ENCODE results near the gene TFCP2.

TFCP2 gene

GRCh38 chr12:51210690-51211395 is 37.9 kb upstream of the TFCP2 start:
- Histone ChIP-seq H3K27me3 (ENCODE audit: control insufficient read depth, insufficient read depth, low read length) (no peaks in the 10 kb centered on the region), H3K36me3 (ENCODE audit: control insufficient read depth, insufficient read depth, low read length) (no peaks in the 10 kb centered on the region), H3K9ac (no peak overlapping the region), H3K79me2 (no peaks in the 10 kb centered on the region), H3K4me2 (ENCODE audit: low read length) (no peak overlapping the region), H3K4me1 (no peaks in the 10 kb centered on the region), H3K27ac (no peak overlapping the region), H3K9me3 (ENCODE audit: control insufficient read depth, low read length) (no peaks in the 10 kb centered on the region), H2AFZ (no peak overlapping the region), H3K4me3 (ENCODE audit: low read depth, low read length) (no peak overlapping the region)
- TF ChIP-seq CTCF (IDR thresholded peaks at IDR 0.05), result no peak

- H3K9ac ChIP-seq, result no peak overlapping the region
- H3K4me2 ChIP-seq (ENCODE audit: low read length), result no peak overlapping the region
- no peak overlapping the region for H3K27ac ChIP-seq
- H3K4me3 ChIP-seq (ENCODE audit: low read depth, low read length), result no peak overlapping the region
- H3K27me3 ChIP-seq (ENCODE audit: control insufficient read depth, insufficient read depth, low read length), result no peaks in the 10 kb centered on the region
- no peaks in the 10 kb centered on the region for H3K9me3 ChIP-seq (ENCODE audit: control insufficient read depth, low read length)
- no peak for TF ChIP-seq CTCF (IDR thresholded peaks at IDR 0.05)
- no peaks in the 10 kb centered on the region for H3K79me2 ChIP-seq
- no peaks in the 10 kb centered on the region for H3K36me3 ChIP-seq (ENCODE audit: control insufficient read depth, insufficient read depth, low read length)
- no peak overlapping the region for H2AFZ ChIP-seq
- H3K4me1 ChIP-seq, result no peaks in the 10 kb centered on the region
Measured at GRCh38 chr12:51209259-51209658, 36.3 kb upstream of the TFCP2 start.

DNA sequence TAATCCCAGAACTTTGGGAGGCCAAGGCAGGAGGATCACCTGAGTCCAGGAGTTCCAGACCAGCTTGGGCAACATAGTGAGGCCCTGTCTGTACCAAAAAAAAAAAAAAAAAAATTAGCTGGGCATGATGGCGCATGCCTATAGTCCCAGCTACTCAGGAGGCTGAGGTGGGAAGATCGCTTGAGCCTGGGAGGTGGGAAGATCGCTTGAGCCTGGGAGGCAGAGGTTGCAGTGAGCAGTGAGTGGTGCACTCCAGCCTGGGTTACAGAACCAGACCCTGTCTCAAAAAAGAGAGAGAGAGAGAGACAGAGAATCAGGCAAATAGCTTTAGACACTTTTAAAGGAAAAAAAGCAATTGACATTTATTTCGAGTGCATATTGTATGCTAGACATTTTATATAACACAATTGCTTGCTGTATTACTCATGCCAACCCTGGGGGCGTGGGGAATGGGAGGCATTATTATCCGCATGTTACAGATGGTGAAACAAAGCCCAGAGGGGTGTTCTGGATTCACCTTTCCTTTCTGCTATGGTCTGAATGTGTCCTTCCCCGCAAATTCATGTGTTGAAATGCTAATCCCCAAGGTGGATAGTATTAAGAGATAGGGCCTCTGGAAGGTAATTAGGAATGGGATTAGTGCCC is 35.2 kb upstream of the TFCP2 start:
- no peak overlapping the region for H3K9ac ChIP-seq
- H3K4me1 ChIP-seq, result no peaks in the 10 kb centered on the region
- no peak for TF ChIP-seq CTCF (IDR thresholded peaks at IDR 0.05)
- no peak overlapping the region for H3K4me2 ChIP-seq (ENCODE audit: low read length)
- no peaks in the 10 kb centered on the region for H3K79me2 ChIP-seq
- no peak overlapping the region for H2AFZ ChIP-seq
- H3K27ac ChIP-seq, result no peak overlapping the region
- no peaks in the 10 kb centered on the region for H3K9me3 ChIP-seq (ENCODE audit: control insufficient read depth, low read length)
- no peaks in the 10 kb centered on the region for H3K27me3 ChIP-seq (ENCODE audit: control insufficient read depth, insufficient read depth, low read length)
- H3K36me3 ChIP-seq (ENCODE audit: control insufficient read depth, insufficient read depth, low read length), result no peaks in the 10 kb centered on the region
- no peak overlapping the region for H3K4me3 ChIP-seq (ENCODE audit: low read depth, low read length)

- no peaks in the 10 kb centered on the region for H3K9me3 ChIP-seq (ENCODE audit: control insufficient read depth, low read length)
- H3K4me2 ChIP-seq (ENCODE audit: low read length), result no peak overlapping the region
- H3K27ac ChIP-seq, result no peak overlapping the region
- no peak for TF ChIP-seq CTCF (IDR thresholded peaks at IDR 0.05)
- no peaks in the 10 kb centered on the region for H3K27me3 ChIP-seq (ENCODE audit: control insufficient read depth, insufficient read depth, low read length)
- H3K4me3 ChIP-seq (ENCODE audit: low read depth, low read length), result no peak overlapping the region
- H3K4me1 ChIP-seq, result no peaks in the 10 kb centered on the region
- no peaks in the 10 kb centered on the region for H3K79me2 ChIP-seq
- no peaks in the 10 kb centered on the region for H3K36me3 ChIP-seq (ENCODE audit: control insufficient read depth, insufficient read depth, low read length)
- H2AFZ ChIP-seq, result no peak overlapping the region
- no peak overlapping the region for H3K9ac ChIP-seq
Measured at GRCh38 chr12:51205350-51205749, 32.4 kb upstream of the TFCP2 start.

- no peak overlapping the region for H2AFZ ChIP-seq
- no peak for TF ChIP-seq CTCF (IDR thresholded peaks at IDR 0.05)
- no peaks in the 10 kb centered on the region for H3K27me3 ChIP-seq (ENCODE audit: control insufficient read depth, insufficient read depth, low read length)
- no peaks in the 10 kb centered on the region for H3K4me1 ChIP-seq
- no peak overlapping the region for H3K4me2 ChIP-seq (ENCODE audit: low read length)
- H3K9me3 ChIP-seq (ENCODE audit: control insufficient read depth, low read length), result no peaks in the 10 kb centered on the region
- no peaks in the 10 kb centered on the region for H3K36me3 ChIP-seq (ENCODE audit: control insufficient read depth, insufficient read depth, low read length)
- no peak overlapping the region for H3K4me3 ChIP-seq (ENCODE audit: low read depth, low read length)
- H3K27ac ChIP-seq, result no peak overlapping the region
- no peak overlapping the region for H3K9ac ChIP-seq
- no peaks in the 10 kb centered on the region for H3K79me2 ChIP-seq
Measured at GRCh38 chr12:51202718-51203117, 29.8 kb upstream of the TFCP2 start.
